GM18858 (cell line): ENCODE data around the gene LBH.

Experiments used
- ATAC-seq: cut with Tn5 transposase; IDR thresholded peaks from one replicate; pipeline ENCODE4 v1.9.1; 2021; ENCODE audit not compliant: unreplicated experiment

LBH gene

GRCh38 chr2:30231212-30231995 is at the start of gene LBH:
LBH (plus strand) TSS chr2:30231534; CDS start chr2:30231739, 205 bp downstream.
- no peak for ATAC-seq

GRCh38 chr2:30184035-30184434 is 47.3 kb upstream of the LBH start:
- ATAC-seq = no peak

- ATAC-seq = no peak
These were observed 46.2 kb upstream of the LBH start for GRCh38 chr2:30185178-30185577.

GRCh38 chr2:30188292-30188691 is 43.0 kb upstream of the LBH start:
- ATAC-seq = no peak

GRCh38 chr2:30190637-30191036 is 40.7 kb upstream of the LBH start:
- ATAC-seq = no peak

- no peak for ATAC-seq
These were observed 40.2 kb upstream of the LBH start for GRCh38 chr2:30191107-30191506.

- ATAC-seq = no peak
These were observed 39.5 kb upstream of the LBH start for GRCh38 chr2:30191819-30192271.

GRCh38 chr2:30192314-30192713 is 39.0 kb upstream of the LBH start:
- no peak for ATAC-seq

GRCh38 chr2:30193104-30193681 is 38.1 kb upstream of the LBH start:
- ATAC-seq = no peak

- ATAC-seq = no peak
These were observed 36.9 kb upstream of the LBH start for GRCh38 chr2:30194421-30194820.

GRCh38 chr2:30195016-30195415 is 36.3 kb upstream of the LBH start:
- ATAC-seq = no peak

- no peak for ATAC-seq
These were observed 33.7 kb upstream of the LBH start for GRCh38 chr2:30197570-30198192.

GRCh38 chr2:30201990-30202389 is 29.3 kb upstream of the LBH start:
- no peak for ATAC-seq

- ATAC-seq = no peak
These were observed 28.2 kb upstream of the LBH start for GRCh38 chr2:30203156-30203555.

GRCh38 chr2:30204281-30204680 is 27.1 kb upstream of the LBH start:
- no peak for ATAC-seq

GRCh38 chr2:30205456-30205855 is 25.9 kb upstream of the LBH start:
- no peak for ATAC-seq

- ATAC-seq = no peak
These were observed 24.6 kb upstream of the LBH start for GRCh38 chr2:30206461-30207430.

GRCh38 chr2:30208453-30208852 is 22.9 kb upstream of the LBH start:
- no peak for ATAC-seq

- no peak for ATAC-seq
These were observed 22.1 kb upstream of the LBH start for GRCh38 chr2:30209227-30209626.

GRCh38 chr2:30213326-30213725 is 18.0 kb upstream of the LBH start:
- ATAC-seq = no peak

- no peak for ATAC-seq
These were observed 17.3 kb upstream of the LBH start for GRCh38 chr2:30213907-30214463.
